Upper lobe of left lung (tissue), 6 donors: ENCODE results near the gene ZXDC. TPM values are rescaled to one million over a fixed set of nuclear protein-coding genes. Genes with fewer than 3 reads are reported as not detected.
A peak's percentile ranks its signal among the peaks of the same experiment; 100 is the strongest.

Source experiments
- ATAC-seq, 2 donors: fragments of 200-7000 bp; cut with Tn5 transposase; one replicate each; pipeline ENCODE4 v1.9.1; 2022; ENCODE audit warnings: mild to moderate bottlenecking in 2 of 2, moderate library complexity in 2 of 2; ENCODE audit not compliant: low FRiP score in 2 of 2
- DNase-seq, 2 donors: peaks; one replicate each; pipeline ENCODE4 v3.0.0-alpha.2; 2019 to 2020
- H3K27ac ChIP-seq, 4 donors: fragments of 200-600 bp; sonication (generic); one replicate each; pipeline ENCODE4 v1.5.1; 2016 to 2019
- H3K27me3 ChIP-seq, 4 donors: fragments of 200-600 bp; sonication (generic); one replicate each; pipeline ENCODE4 v1.5.1; 2017 to 2019
- H3K36me3 ChIP-seq, 4 donors: fragments of 200-600 bp; sonication (generic); one replicate each; pipeline ENCODE4 v1.5.1; 2016 to 2019
- H3K4me1 ChIP-seq, 4 donors: fragments of 200-600 bp; sonication (generic); one replicate each; pipeline ENCODE4 v1.5.1; 2018 to 2019
- H3K4me3 ChIP-seq, 4 donors: fragments of 200-600 bp; sonication (generic); one replicate each; pipeline ENCODE4 v1.5.1; 2017 to 2019; ENCODE audit warnings: mild to moderate bottlenecking in 2 of 4, moderate library complexity in 1 of 4
- H3K9me3 ChIP-seq, 4 donors: fragments of 200-600 bp; sonication (generic); one replicate each; pipeline ENCODE4 v1.5.1; 2018 to 2019
- EP300 ChIP-seq, 4 donors: sonication (generic); formaldehyde crosslinking; IDR thresholded peaks; one replicate each; pipeline ENCODE4 v1.5.1; 2017; ENCODE audit warnings: antibody characterized with exemption in 4 of 4, control low read depth in 2 of 4
- POLR2A ChIP-seq, 4 donors: fragments of 450-650 bp; IDR thresholded peaks; one replicate each; pipeline ENCODE4 v1.5.1; 2016 to 2017; ENCODE audit warnings: antibody characterized with exemption in 4 of 4, mild to moderate bottlenecking in 2 of 4
- POLR2AphosphoS5 ChIP-seq, 2 donors: sonication (generic); formaldehyde crosslinking; IDR thresholded peaks; one replicate each; pipeline ENCODE4 v1.5.1; 2017; ENCODE audit warnings: antibody characterized with exemption in 2 of 2
- WGBS, 2 donors: methylation state at CpG; one replicate each; pipeline ENCODE4 v1.1.5; 2017 to 2018; 5-methylcytosine and 5-hydroxymethylcytosine counted together
- total RNA-seq, 6 donors: library from RNA; depleted of rRNA in 4 of 6; stranded (reverse); fragments of >200 nt in 4 of 6; gene quantifications; one replicate each; pipeline versions ENCODE4 v1.1.0 to v1.2.1, GENCODE V29; 2016 to 2021
- TF ChIP-seq, protein P1 (sequence below), 6 experiments: fragments of 450-650 bp in 4 of 6; fragments of 200-600 bp in 2 of 6; sonication (generic) in 2 of 6; IDR thresholded peaks; one replicate each; pipeline ENCODE4 v1.5.1; 2016 to 2019; ENCODE audit warnings: antibody characterized with exemption in 6 of 6
- donor health status: DM: no; HTN: no; CAD: no; lungs with moderate emphysema.
- donor health status: DM: no; HTN: yes; CAD: no; lungs with severe emphysema.

ZXDC gene
- total RNA-seq, 6 donors from 2014 or later: 35.9 to 112 (median 53.5) TPM

DNA sequence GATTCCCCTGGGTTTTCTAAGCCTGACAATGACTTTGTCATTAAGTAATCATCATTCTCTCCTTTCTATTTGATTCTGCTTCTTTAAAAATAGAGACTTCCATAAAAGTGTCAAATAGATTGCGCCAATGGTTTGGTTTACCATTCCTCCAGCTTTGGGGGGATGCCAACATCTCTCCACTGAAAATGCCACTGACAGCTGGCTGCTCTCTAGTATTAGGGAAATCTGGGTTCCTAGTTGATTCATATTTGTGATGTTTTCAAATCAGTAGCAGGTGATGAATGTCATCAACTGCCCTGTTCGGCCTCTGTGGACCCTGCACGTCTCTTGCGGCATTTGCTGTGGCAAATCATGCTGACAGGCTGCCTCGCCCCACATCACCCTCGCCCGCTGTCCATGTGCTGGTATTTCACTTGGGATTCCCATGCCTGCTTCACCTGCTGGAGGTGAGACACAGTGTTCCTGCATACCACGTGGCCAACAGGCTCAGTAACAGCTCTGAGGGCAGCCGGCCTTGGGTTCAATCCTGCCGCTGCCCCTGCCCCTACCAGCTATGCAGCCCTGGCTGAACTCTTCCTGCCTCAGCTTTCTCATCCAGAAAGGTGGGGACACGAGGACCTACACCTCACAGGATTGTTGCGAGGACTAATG lies 28.1 kb downstream of the ZXDC start:
- Histone ChIP-seq H3K9me3 (no peaks in the 10 kb centered on the region), H3K27ac (no peak overlapping the region), H3K4me3 (no peak overlapping the region), H3K36me3 (peaks cover 7 to 53% (median 40%) of the 10 kb centered on the region in 4 donors), H3K27me3 (no peaks in the 10 kb centered on the region), H3K4me1 (peaks cover 0 to 5% (median 0%) of the 10 kb centered on the region in 4 donors)
- ATAC-seq (no peak), DNase-seq (no peak)
- TF ChIP-seq EP300 (IDR thresholded peaks at IDR 0.05) (no peak), POLR2AphosphoS5 (IDR thresholded peaks at IDR 0.05) (no peak), POLR2A (IDR thresholded peaks at IDR 0.05) (no peak)
- TF ChIP-seq, protein P1, sequence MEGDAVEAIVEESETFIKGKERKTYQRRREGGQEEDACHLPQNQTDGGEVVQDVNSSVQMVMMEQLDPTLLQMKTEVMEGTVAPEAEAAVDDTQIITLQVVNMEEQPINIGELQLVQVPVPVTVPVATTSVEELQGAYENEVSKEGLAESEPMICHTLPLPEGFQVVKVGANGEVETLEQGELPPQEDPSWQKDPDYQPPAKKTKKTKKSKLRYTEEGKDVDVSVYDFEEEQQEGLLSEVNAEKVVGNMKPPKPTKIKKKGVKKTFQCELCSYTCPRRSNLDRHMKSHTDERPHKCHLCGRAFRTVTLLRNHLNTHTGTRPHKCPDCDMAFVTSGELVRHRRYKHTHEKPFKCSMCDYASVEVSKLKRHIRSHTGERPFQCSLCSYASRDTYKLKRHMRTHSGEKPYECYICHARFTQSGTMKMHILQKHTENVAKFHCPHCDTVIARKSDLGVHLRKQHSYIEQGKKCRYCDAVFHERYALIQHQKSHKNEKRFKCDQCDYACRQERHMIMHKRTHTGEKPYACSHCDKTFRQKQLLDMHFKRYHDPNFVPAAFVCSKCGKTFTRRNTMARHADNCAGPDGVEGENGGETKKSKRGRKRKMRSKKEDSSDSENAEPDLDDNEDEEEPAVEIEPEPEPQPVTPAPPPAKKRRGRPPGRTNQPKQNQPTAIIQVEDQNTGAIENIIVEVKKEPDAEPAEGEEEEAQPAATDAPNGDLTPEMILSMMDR (IDR thresholded peaks at IDR 0.05): no peak
- 83 to 88% methylated on average over 12 of the region's 12 CpGs for WGBS, 2 donors

DNA sequence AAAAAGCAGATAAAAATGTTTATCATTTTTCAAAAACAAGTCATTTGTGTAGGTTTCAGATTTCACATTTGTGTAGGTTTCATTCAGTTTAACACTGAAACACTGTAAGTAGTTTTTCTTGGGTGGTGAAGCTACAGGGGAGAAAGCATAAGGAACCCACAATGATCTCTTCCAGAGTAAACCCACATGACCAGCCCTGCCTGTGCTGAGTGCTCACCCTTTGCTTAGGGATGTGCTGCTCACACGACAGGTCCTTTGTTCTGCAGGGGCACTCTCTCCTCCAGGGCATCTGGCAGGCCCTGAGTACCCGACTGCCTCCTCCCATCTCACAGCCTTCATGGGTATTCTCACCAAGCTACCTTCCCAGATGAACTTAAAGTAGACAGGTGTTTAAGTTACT lies 28.9 kb downstream of the ZXDC start:
- no peaks in the 10 kb centered on the region for H3K9me3 ChIP-seq
- no peaks in the 10 kb centered on the region for H3K27me3 ChIP-seq
- DNase-seq: no peak
- peaks cover 7 to 45% (median 38%) of the 10 kb centered on the region in 4 donors for H3K36me3 ChIP-seq
- ATAC-seq: no peak
- TF ChIP-seq, protein P1 (IDR thresholded peaks at IDR 0.05): no peak
- TF ChIP-seq EP300 (IDR thresholded peaks at IDR 0.05): no peak
- TF ChIP-seq POLR2A (IDR thresholded peaks at IDR 0.05): no peak
- TF ChIP-seq POLR2AphosphoS5 (IDR thresholded peaks at IDR 0.05): no peak
- peaks cover 0 to 5% (median 0%) of the 10 kb centered on the region in 4 donors for H3K4me1 ChIP-seq
- WGBS, 2 donors: 85 to 89% methylated on average over 2 of the region's 2 CpGs
- no peak overlapping the region for H3K4me3 ChIP-seq
- no peak overlapping the region for H3K27ac ChIP-seq

DNA sequence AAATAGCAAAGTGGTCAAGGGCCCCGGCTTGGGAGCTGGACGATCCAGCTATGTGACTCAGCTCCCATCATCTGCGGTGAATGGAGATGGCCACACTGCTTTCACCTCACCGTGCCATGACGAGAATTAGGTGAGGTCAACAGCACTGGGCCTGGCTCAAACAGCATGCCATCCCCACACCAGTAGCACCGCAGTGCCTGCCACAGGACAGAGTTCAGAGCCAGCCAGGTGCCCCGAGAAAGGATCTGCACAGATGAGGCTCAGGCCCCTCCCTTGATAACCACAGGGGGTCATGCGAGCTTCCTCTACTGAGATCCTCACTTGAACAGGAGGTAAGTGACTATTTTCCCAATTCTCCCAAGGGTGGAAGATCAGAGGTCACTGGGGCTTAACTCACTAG lies 29.4 kb downstream of the ZXDC start:
- ATAC-seq: no peak
- no peak for DNase-seq
- Histone ChIP-seq H3K4me1 (peaks cover 0 to 5% (median 0%) of the 10 kb centered on the region in 4 donors), H3K36me3 (peaks cover 7 to 45% (median 38%) of the 10 kb centered on the region in 4 donors), H3K9me3 (no peaks in the 10 kb centered on the region), H3K4me3 (no peak overlapping the region), H3K27ac (no peak overlapping the region), H3K27me3 (no peaks in the 10 kb centered on the region)
- TF ChIP-seq, protein P1 (IDR thresholded peaks at IDR 0.05): no peak
- TF ChIP-seq EP300 (IDR thresholded peaks at IDR 0.05) (no peak), POLR2A (IDR thresholded peaks at IDR 0.05) (no peak), POLR2AphosphoS5 (IDR thresholded peaks at IDR 0.05) (no peak)
- WGBS, 2 donors: 84 to 88% methylated on average over 7 to 8 of the region's 8 CpGs

DNA sequence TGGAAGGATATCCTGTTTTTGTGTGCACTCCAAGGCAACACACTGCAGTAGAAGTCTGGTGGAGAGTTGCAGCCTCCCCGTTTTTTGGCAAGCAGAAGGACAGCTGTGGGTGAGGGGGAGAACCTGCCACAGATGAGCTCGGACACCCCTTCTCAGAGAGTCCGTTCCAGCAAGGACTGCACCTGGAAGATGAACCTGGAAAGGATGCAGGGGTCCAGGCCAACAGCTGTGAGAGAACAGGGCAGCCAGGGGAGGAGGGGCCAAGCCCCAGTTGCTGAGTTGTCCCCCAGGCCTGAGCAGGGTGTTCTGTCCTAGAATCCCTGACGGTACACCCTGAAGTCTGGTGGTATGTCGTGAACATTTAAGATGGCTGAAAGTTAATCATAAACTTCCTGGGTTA lies 30.2 kb downstream of the ZXDC start:
- Histone ChIP-seq H3K27ac (peak overlapping the region in 1 of 4 donors; percentile 10), H3K36me3 (peaks cover 7 to 45% (median 33%) of the 10 kb centered on the region in 4 donors), H3K4me3 (no peak overlapping the region), H3K9me3 (no peaks in the 10 kb centered on the region), H3K4me1 (peaks cover 0 to 5% (median 0%) of the 10 kb centered on the region in 4 donors), H3K27me3 (no peaks in the 10 kb centered on the region)
- DNase-seq: no peak
- WGBS, 2 donors: 61 to 79% methylated on average over 3 to 5 of the region's 5 CpGs
- TF ChIP-seq POLR2AphosphoS5 (IDR thresholded peaks at IDR 0.05): no peak
- TF ChIP-seq EP300 (IDR thresholded peaks at IDR 0.05): no peak
- TF ChIP-seq, protein P1 (IDR thresholded peaks at IDR 0.05): no peak
- TF ChIP-seq POLR2A (IDR thresholded peaks at IDR 0.05): no peak
- ATAC-seq: no peak

DNA sequence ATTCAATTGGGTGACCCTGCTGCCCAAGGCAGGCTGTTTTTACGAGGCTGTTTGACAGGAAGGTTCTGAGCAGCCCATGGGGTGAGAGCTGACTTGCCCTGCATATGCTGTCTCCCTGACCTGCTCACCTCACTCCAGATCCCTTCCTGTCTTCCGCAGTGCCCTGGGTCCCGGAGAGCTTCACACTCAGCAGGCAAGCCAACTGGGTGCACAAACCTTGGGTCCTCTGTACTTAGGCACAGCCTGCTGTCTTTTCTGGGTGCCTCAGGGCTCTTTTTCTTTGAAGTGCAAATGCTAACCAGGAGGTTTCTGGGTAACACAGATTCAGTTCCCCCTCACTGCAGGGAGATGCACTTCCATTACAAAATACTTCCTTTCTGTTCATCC lies 32.8 kb downstream of the ZXDC start:
- H3K9me3 ChIP-seq: no peaks in the 10 kb centered on the region
- no peak overlapping the region for H3K27ac ChIP-seq
- peaks cover 0 to 5% (median 0%) of the 10 kb centered on the region in 4 donors for H3K4me1 ChIP-seq
- WGBS, 2 donors: 83 to 96% methylated on average over 3 of the region's 3 CpGs
- ATAC-seq: no peak
- peaks cover 9 to 45% (median 32%) of the 10 kb centered on the region in 4 donors for H3K36me3 ChIP-seq
- TF ChIP-seq, protein P1 (IDR thresholded peaks at IDR 0.05): no peak
- TF ChIP-seq EP300 (IDR thresholded peaks at IDR 0.05) (no peak), POLR2AphosphoS5 (IDR thresholded peaks at IDR 0.05) (no peak), POLR2A (IDR thresholded peaks at IDR 0.05) (no peak)
- H3K27me3 ChIP-seq: no peaks in the 10 kb centered on the region
- DNase-seq: no peak
- H3K4me3 ChIP-seq: no peak overlapping the region
